Smooth muscle cell (in vitro differentiated cells): Measurements from ENCODE around the gene CALHM5. TPM values are rescaled to one million over a fixed set of nuclear protein-coding genes. Genes with fewer than 3 reads are reported as not detected.

ENCODE experiments used
- DNase-seq: peaks from one replicate; lab custom pipeline; 2025; ENCODE audit not compliant: unreplicated experiment; lab: John Stamatoyannopoulos, UW
- H2AFZ ChIP-seq: fragments of 200-600 bp; sonication (generic); 2 replicates; pipeline ENCODE4 v1.6.0; 2016; ENCODE audit warnings: antibody characterized with exemption, low read depth, mild to moderate bottlenecking
- H3F3A ChIP-seq: fragments of 200-600 bp; sonication (generic); 2 replicates; pipeline ENCODE4 v1.6.0; 2017; ENCODE audit warnings: antibody characterized with exemption, low read depth
- H3K27ac ChIP-seq: fragments of 200-600 bp; sonication (generic); 2 replicates; pipeline ENCODE4 v1.5.1; 2016; ENCODE audit warnings: low read depth, mild to moderate bottlenecking
- H3K27me3 ChIP-seq: fragments of 200-600 bp; sonication (generic); 2 replicates; pipeline ENCODE4 v1.6.1; 2016; ENCODE audit warnings: low read depth, mild to moderate bottlenecking
- H3K36me3 ChIP-seq: fragments of 200-600 bp; sonication (generic); 2 replicates; pipeline ENCODE4 v1.5.1; 2016; ENCODE audit warnings: low read depth
- H3K4me1 ChIP-seq: fragments of 200-600 bp; sonication (generic); 2 replicates; pipeline ENCODE4 v1.5.1; 2016; ENCODE audit warnings: low read depth
- H3K4me2 ChIP-seq: fragments of 200-600 bp; sonication (generic); 2 replicates; pipeline ENCODE4 v1.6.0; 2016; ENCODE audit warnings: mild to moderate bottlenecking
- H3K4me3 ChIP-seq: fragments of 200-600 bp; sonication (generic); 2 replicates; pipeline ENCODE4 v1.5.1; 2016; ENCODE audit warnings: mild to moderate bottlenecking
- H3K79me2 ChIP-seq: fragments of 200-600 bp; sonication (generic); 2 replicates; pipeline ENCODE4 v1.6.0; 2016; ENCODE audit warnings: low read depth, mild to moderate bottlenecking
- H3K9ac ChIP-seq: fragments of 200-600 bp; sonication (generic); 2 replicates; pipeline ENCODE4 v1.6.0; 2016; ENCODE audit warnings: low read depth
- H3K9me3 ChIP-seq: fragments of 200-600 bp; sonication (generic); replicated peaks from 2 replicates; pipeline ENCODE4 v1.5.1; 2016; ENCODE audit warnings: low read depth
- H4K20me1 ChIP-seq: fragments of 200-600 bp; sonication (generic); 2 replicates; pipeline ENCODE4 v1.6.0; 2016; ENCODE audit warnings: low read depth
- WGBS: methylation state at CpG from one replicate; pipeline ENCODE4 v1.1.7; 2016; ENCODE audit warnings: low lambda C conversion rate; 5-methylcytosine and 5-hydroxymethylcytosine counted together
- polyA plus RNA-seq: library from polyadenylated mRNA; unstranded; fragments of >200 nt; fragmentation: Nextera tagmentation; extraction: Ambion mirVana; gene quantifications from 2 replicates; pipeline ENCODE4 v1.2.1, GENCODE V29; 2016
- total RNA-seq: library from RNA; depleted of rRNA; stranded (reverse); fragments of >200 nt; gene quantifications from 2 replicates; pipeline ENCODE4 v1.2.3, GENCODE V29; 2014
- TF ChIP-seq, protein P1 (sequence below): fragments of 200-600 bp; sonication (generic); IDR thresholded peaks from 2 replicates; pipeline ENCODE4 v1.5.1; 2017; ENCODE audit warnings: borderline replicate concordance, mild to moderate bottlenecking, antibody characterized with exemption; ENCODE audit not compliant: insufficient read depth, poor library complexity, severe bottlenecking

Gene CALHM5
- total and polyA plus RNA-seq, 2 experiments from 2014 or later: 1.9 to 3.9 TPM

DNA sequence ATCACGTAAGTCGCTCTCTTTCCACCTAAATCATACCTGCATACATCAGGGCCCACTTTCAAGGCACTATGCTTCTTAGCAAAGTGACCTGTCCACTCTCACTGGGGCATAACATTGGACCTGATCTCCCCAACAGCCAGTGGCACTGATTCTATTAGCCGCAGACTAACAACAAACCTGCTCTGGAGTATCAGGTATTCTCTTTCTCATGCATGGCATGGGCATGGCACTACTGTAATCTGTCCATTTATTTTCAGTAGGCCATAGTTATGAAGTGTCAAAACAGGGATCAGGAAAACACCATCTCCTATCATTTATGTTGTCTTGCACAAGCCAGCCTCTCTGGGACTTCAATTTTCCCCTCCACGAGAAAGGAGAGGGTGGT, 50.6 kb downstream of the CALHM5 start:
- H3K36me3 ChIP-seq: no peaks in the 10 kb centered on the region
- H3K4me3 ChIP-seq: no peak overlapping the region
- TF ChIP-seq, protein P1, sequence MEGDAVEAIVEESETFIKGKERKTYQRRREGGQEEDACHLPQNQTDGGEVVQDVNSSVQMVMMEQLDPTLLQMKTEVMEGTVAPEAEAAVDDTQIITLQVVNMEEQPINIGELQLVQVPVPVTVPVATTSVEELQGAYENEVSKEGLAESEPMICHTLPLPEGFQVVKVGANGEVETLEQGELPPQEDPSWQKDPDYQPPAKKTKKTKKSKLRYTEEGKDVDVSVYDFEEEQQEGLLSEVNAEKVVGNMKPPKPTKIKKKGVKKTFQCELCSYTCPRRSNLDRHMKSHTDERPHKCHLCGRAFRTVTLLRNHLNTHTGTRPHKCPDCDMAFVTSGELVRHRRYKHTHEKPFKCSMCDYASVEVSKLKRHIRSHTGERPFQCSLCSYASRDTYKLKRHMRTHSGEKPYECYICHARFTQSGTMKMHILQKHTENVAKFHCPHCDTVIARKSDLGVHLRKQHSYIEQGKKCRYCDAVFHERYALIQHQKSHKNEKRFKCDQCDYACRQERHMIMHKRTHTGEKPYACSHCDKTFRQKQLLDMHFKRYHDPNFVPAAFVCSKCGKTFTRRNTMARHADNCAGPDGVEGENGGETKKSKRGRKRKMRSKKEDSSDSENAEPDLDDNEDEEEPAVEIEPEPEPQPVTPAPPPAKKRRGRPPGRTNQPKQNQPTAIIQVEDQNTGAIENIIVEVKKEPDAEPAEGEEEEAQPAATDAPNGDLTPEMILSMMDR: no peak
- peak overlapping the region; percentile 84 for H2AFZ ChIP-seq
- H3K27ac ChIP-seq: no peak overlapping the region
- no peaks in the 10 kb centered on the region for H3K79me2 ChIP-seq
- no peaks in the 10 kb centered on the region for H3F3A ChIP-seq
- no peaks in the 10 kb centered on the region for H3K9me3 ChIP-seq
- no peak for DNase-seq
- no peaks in the 10 kb centered on the region for H4K20me1 ChIP-seq
- H3K4me2 ChIP-seq: no peak overlapping the region
- H3K9ac ChIP-seq: no peak overlapping the region
- no peaks in the 10 kb centered on the region for H3K4me1 ChIP-seq
- H3K27me3 ChIP-seq: no peaks in the 10 kb centered on the region
- 95% methylated on average over 4 of the region's 4 CpGs for WGBS

DNA sequence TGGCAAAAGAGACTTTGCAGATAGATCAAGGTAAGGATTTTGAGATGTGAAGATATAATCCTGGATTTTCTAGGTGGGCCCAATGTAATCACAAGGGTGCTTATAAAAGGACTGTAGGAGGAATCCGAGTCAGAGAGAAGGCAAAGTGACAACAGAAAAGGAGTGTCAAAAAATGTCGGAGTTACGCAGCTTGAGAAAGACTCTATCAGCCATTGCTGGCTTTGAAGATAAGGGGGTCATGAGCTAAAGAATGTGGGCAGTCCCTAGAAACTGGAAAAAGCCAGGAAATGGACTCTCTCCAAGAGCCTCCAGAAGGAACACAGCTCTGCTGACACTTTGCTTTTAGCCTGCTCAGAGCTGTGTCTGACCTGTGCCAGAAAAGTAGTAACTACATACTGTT, 51.2 kb downstream of the CALHM5 start:
- no peak overlapping the region for H3K9ac ChIP-seq
- H3K4me2 ChIP-seq: peak overlapping the region; percentile 41
- no peaks in the 10 kb centered on the region for H3K27me3 ChIP-seq
- no peaks in the 10 kb centered on the region for H4K20me1 ChIP-seq
- H3K27ac ChIP-seq: no peak overlapping the region
- WGBS: 24% methylated on average over 3 of the region's 3 CpGs
- H3K4me3 ChIP-seq: no peak overlapping the region
- H2AFZ ChIP-seq: peak overlapping the region; percentile 84
- no peaks in the 10 kb centered on the region for H3F3A ChIP-seq
- no peaks in the 10 kb centered on the region for H3K4me1 ChIP-seq
- no peaks in the 10 kb centered on the region for H3K79me2 ChIP-seq
- no peaks in the 10 kb centered on the region for H3K36me3 ChIP-seq
- no peak for DNase-seq
- no peaks in the 10 kb centered on the region for H3K9me3 ChIP-seq
- TF ChIP-seq, protein P1: no peak

DNA sequence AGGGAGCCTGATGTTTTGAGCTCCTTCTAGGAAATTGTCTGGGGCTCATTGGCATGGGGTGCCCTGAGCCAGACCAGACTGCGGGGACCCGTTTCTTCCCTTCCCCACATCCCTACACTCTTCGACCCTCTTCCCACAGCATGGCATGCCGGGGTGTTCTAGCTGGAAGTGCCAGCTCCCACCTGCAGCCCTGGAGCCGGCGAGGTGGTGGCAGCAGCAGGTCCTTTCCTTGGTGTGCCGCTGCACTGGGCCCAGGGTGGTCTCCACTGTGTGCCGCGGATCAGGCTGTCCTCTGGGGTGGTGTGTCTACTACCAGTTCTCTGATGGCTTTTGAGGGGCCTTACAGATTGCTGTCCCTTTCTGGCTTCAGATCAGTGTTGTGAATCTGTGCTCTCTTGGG, 52.4 kb downstream of the CALHM5 start:
- whole genome bisulfite sequencing: 97% methylated on average over 9 of the region's 9 CpGs
- no peak overlapping the region for H3K9ac ChIP-seq
- no peak overlapping the region for H2AFZ ChIP-seq

DNA sequence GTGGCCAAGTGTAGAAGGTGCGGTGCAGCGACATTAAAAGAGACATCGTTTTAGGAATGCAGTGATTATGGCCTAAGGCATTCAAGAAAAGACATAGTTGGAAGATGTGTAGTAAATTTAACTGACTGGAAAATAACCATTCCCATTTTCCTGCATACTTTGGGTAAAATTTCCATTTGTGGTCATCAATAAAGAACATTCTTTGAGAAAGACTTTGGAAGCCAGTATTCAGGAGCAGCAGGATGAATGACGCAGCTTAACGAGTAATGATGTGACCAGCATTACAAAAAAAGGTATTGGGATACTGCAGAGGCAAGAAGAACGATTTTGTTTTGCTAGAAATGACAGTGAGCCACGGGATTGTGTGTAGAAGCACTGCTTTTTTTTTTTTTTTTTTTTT, 52.9 kb downstream of the CALHM5 start:
- Histone ChIP-seq H3K4me1 (no peaks in the 10 kb centered on the region), H3K27me3 (no peaks in the 10 kb centered on the region), H3K27ac (no peak overlapping the region), H3K4me2 (no peak overlapping the region), H4K20me1 (no peaks in the 10 kb centered on the region), H2AFZ (no peak overlapping the region), H3K4me3 (no peak overlapping the region), H3K9me3 (no peaks in the 10 kb centered on the region), H3K36me3 (no peaks in the 10 kb centered on the region), H3K79me2 (no peaks in the 10 kb centered on the region), H3K9ac (no peak overlapping the region), H3F3A (peaks cover 5% of the 10 kb centered on the region)
- TF ChIP-seq, protein P1: no peak
- 88% methylated on average over 7 of the region's 7 CpGs for WGBS
- no peak for DNase-seq

More for the DNA sequence above, 52.4 kb downstream of the CALHM5 start:
- Histone ChIP-seq H3K27me3 (no peaks in the 10 kb centered on the region), H3K27ac (no peak overlapping the region), H3K4me1 (no peaks in the 10 kb centered on the region), H3F3A (peaks cover 2% of the 10 kb centered on the region), H3K36me3 (no peaks in the 10 kb centered on the region), H3K4me2 (no peak overlapping the region), H3K79me2 (no peaks in the 10 kb centered on the region), H4K20me1 (no peaks in the 10 kb centered on the region), H3K4me3 (no peak overlapping the region), H3K9me3 (no peaks in the 10 kb centered on the region)
- DNase-seq: no peak
- TF ChIP-seq, protein P1: no peak
